ENCODE results near the gene ZNRF2.

Gene ZNRF2

DNA sequence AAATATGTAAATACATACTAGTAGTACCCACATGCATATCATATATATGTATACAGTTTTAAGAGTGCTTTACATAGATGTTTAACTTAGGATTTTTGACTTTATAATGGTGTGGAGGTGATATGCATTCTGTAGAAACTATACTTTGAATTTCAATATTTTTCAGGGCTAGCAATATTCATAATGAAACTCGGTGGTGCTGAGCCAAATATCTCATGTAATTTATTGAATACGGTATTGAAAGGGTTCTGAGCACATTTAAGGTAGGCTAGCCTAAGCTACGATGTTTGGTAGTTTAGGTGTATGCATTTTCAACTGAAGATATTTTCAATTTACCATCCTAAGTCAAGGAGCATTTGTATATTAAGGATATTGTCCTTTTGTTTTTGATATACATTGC is 36.0 kb downstream of the ZNRF2 start:
- Histone ChIP-seq H3K9me3 (ENCODE audit: control insufficient read depth, low read length) (no peaks in the 10 kb centered on the region), H3K4me3 (ENCODE audit: low read depth, low read length) (no peak overlapping the region), H3K79me2 (peaks cover 21% of the 10 kb centered on the region), H3K27ac (no peak overlapping the region), H3K9ac (no peak overlapping the region), H3K4me2 (ENCODE audit: low read length) (no peak overlapping the region), H3K27me3 (ENCODE audit: control insufficient read depth, insufficient read depth, low read length) (no peaks in the 10 kb centered on the region), H3K36me3 (ENCODE audit: control insufficient read depth, insufficient read depth, low read length) (no peaks in the 10 kb centered on the region), H3K4me1 (peaks cover 19% of the 10 kb centered on the region), H2AFZ (no peak overlapping the region)
- TF ChIP-seq CTCF (IDR thresholded peaks at IDR 0.05) = no peak

- TF ChIP-seq CTCF (IDR thresholded peaks at IDR 0.05) = no peak
- Histone ChIP-seq H2AFZ (no peak overlapping the region), H3K79me2 (peaks cover 22% of the 10 kb centered on the region), H3K36me3 (ENCODE audit: control insufficient read depth, insufficient read depth, low read length) (no peaks in the 10 kb centered on the region), H3K9ac (no peak overlapping the region), H3K4me3 (ENCODE audit: low read depth, low read length) (no peak overlapping the region), H3K27ac (no peak overlapping the region), H3K4me1 (peaks cover 19% of the 10 kb centered on the region), H3K9me3 (ENCODE audit: control insufficient read depth, low read length) (no peaks in the 10 kb centered on the region), H3K4me2 (ENCODE audit: low read length) (peak overlapping the region; percentile 28), H3K27me3 (ENCODE audit: control insufficient read depth, insufficient read depth, low read length) (no peaks in the 10 kb centered on the region)
Observed at GRCh38 chr7:30321089-30321881, 36.9 kb downstream of the ZNRF2 start.

- Histone ChIP-seq H3K4me2 (ENCODE audit: low read length) (peak overlapping the region; percentile 28), H3K27ac (no peak overlapping the region), H3K36me3 (ENCODE audit: control insufficient read depth, insufficient read depth, low read length) (no peaks in the 10 kb centered on the region), H3K9ac (no peak overlapping the region), H3K79me2 (peaks cover 25% of the 10 kb centered on the region), H3K4me1 (peaks cover 19% of the 10 kb centered on the region), H2AFZ (no peak overlapping the region), H3K9me3 (ENCODE audit: control insufficient read depth, low read length) (no peaks in the 10 kb centered on the region), H3K27me3 (ENCODE audit: control insufficient read depth, insufficient read depth, low read length) (no peaks in the 10 kb centered on the region), H3K4me3 (ENCODE audit: low read depth, low read length) (peak overlapping the region; percentile 8)
- TF ChIP-seq CTCF (IDR thresholded peaks at IDR 0.05) = no peak
Observed at GRCh38 chr7:30321882-30322192, 37.4 kb downstream of the ZNRF2 start.

DNA sequence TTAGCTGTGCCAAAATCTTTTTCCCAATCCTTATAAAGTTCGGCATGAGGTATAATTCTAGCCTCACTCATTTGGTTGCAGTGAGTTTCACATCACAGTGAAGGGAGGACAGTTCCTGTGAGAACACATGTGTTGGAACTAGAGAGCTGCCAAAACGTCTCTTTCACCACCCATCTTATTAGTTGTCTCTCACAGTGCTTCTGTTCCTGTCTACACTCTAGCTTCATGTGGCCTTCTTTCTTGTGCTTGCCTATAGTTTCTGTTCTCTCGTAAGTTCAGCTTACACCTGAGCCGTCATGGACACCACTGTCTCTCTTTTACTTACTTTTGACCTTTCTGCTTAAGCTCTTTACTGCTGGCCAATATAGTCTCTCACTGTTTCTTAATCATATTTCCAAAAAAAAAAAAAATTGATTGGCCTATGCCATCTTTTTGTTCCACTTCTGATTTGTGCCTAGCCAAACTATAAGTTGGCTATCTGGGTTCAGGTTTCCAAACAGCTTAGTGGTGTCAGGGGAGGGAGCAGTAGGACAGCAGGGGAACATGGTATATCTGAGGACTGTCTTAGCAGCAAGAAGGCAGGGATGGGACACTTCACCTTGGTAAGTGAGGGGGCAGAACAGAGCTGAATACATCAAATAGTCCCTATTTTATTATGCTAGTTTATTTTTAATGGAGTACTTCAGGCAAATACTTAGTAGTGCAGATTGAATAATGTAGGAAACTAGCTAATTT is 38.0 kb downstream of the ZNRF2 start:
- Histone ChIP-seq H3K4me3 (ENCODE audit: low read depth, low read length) (peak overlapping the region; percentile 8), H3K4me2 (ENCODE audit: low read length) (no peak overlapping the region), H3K9me3 (ENCODE audit: control insufficient read depth, low read length) (no peaks in the 10 kb centered on the region), H3K9ac (no peak overlapping the region), H2AFZ (peak overlapping the region; percentile 0), H3K79me2 (peaks cover 21% of the 10 kb centered on the region), H3K4me1 (peaks cover 14% of the 10 kb centered on the region), H3K36me3 (ENCODE audit: control insufficient read depth, insufficient read depth, low read length) (no peaks in the 10 kb centered on the region), H3K27me3 (ENCODE audit: control insufficient read depth, insufficient read depth, low read length) (no peaks in the 10 kb centered on the region), H3K27ac (peak overlapping the region; percentile 7)
- no peak for TF ChIP-seq CTCF (IDR thresholded peaks at IDR 0.05)
